GF-D8 (cell line): Measurements from ENCODE around the gene VAMP2.
"Not testable (repeated sequence)": the region's sequence is repeated elsewhere in the genome, so short reads cannot be mapped to it uniquely, and the experiment has no call there.

Experiments used
- DNase-seq: peaks from one replicate; lab custom pipeline; 2025; lab: John Stamatoyannopoulos, UW

The VAMP2 gene

DNA sequence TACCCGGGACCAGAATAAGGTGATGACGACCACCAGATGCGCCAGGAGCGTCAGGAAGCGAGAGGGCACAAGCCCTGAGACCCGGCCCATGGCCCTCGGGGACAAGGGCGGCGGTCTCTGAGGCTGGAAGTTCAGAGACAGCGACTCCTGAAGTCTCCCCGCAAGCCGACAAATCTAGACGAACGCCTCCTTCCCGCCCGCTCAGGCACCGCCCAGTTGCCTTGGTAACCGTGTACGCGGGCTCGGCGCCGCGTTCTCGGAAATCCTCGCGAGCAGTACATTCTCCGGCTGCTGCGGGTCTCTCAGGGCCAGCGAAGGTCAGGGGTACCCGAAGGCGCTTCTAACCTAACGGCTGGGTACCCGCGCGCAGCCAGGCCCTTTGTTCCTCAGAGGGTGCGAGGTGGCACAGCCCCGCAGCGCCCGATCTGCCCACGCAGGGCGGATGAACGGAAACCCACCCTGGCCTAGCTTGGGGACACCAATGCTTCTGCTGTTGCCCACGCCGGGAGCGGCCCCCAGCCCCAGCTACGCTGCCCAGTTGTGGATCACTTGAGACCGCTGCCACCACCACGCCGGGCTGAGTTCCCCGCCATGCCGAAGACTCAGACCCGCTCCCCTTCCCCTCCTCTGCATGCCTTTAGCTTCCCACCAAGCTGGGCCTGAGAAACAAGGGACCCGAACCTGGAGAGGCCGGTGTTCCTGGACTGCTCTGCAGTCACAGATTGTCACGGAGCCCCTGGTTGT lies 13.6 kb upstream of the VAMP2 start, which contains the start of gene TMEM107:
TSS of gene TMEM107 (minus strand) at position 184 of the 744 bp plus-strand sequence. CDS start at position 90, 94 bp downstream.
- DNase-seq, result peak; percentile 64

- DNase-seq, result no peak
These were observed 13.0 kb upstream of the VAMP2 start for GRCh38 chr17:8175795-8176196.

DNA sequence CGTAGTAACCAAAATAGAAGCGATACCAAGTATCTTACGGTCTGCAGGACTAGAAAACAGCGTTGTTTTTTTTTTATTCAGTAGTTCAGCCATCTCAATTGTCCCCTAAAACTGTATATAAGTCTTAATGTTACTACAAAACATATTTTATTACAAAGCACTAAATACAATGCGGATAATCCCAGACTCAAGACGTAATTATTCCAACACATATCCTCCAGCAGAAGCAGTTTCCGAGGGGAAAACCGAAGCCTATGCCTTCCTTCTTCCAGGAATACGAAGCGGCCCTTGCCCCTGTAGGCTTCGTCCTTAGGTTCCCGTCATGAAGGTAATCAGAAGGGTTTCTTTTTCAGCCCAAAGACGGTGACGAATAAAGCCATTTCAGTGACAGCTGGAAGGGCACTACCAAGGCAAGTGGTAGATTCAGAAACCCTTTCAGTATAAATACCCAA lies 11.1 kb upstream of the VAMP2 start:
- no peak for DNase-seq

DNA sequence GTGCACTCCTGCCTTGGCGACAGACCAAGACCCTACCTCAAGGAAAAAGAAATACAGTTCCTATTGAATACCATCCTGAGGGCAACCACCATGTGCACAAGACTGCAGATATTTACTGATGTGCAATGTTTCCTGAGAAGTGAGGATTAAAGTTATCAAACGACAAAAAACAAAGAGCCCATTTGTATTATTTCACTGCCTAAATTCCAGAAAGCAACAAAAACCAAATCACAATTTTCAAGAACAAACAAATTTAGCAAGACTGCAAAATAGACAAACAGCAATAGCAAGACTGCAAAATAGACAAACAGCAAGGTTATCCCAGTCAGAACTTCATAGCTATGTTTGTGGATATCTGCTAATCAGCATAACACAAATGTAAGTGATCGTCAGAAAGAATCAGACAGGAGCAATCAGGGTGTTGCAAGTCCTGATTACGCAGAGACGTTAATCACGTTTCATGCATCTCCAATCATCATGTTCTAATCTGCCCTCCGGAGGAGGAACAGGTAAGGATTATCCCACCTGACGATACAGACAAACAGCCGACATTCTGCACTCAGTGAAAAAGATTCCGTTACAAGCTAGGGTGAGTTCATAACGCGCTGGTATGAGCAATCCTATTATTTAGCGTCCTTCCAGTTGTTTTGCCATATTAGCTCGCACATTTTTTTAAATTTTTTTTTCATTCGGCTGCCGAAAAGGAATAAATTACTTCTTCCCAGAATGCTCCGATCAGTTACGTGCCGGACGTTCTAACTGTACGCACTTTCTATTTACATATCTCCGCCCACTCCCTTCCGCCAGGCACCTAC lies 10.5 kb upstream of the VAMP2 start:
- DNase-seq, result peak; percentile 84

DNA sequence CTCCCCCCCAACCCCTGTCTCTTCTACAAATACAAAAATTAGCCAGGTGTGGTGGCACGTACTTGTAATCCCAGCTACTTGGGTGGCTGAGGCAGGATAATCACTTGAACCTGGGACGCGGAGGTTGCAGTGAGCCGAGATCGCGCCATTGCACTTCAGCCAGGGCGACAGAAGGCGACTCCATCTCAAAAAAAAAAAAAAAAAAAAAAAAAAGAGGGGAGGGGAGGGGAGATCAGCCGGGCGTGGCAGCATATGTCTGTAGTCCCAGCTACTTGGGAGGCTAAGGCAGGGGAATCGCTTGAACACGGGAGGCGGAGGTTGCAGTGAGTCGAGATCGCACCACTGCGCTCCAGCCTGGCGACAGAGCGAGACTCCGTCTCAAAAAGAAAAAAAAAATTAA lies 7.4 kb upstream of the VAMP2 start:
- not testable (repeated sequence) for DNase-seq

- no peak for DNase-seq
These were observed 4.8 kb upstream of the VAMP2 start for GRCh38 chr17:8167526-8167925.

- no peak for DNase-seq
These were observed 4.0 kb upstream of the VAMP2 start for GRCh38 chr17:8166731-8167130.

GRCh38 chr17:8164815-8165131 lies 2.0 kb upstream of the VAMP2 start:
- no peak for DNase-seq

- peak; percentile 34 for DNase-seq
These were observed 1.4 kb upstream of the VAMP2 start for GRCh38 chr17:8163978-8164814.

- DNase-seq, result no peak
These were observed 539 bp upstream of the VAMP2 start for GRCh38 chr17:8162997-8163977.

GRCh38 chr17:8161289-8162232 lies 1.2 kb downstream of the VAMP2 start:
- no peak for DNase-seq

- no peak for DNase-seq
These were observed 2.0 kb downstream of the VAMP2 start for GRCh38 chr17:8160741-8161221.

- DNase-seq, result no peak
These were observed 2.5 kb downstream of the VAMP2 start for GRCh38 chr17:8160224-8160577.

DNA sequence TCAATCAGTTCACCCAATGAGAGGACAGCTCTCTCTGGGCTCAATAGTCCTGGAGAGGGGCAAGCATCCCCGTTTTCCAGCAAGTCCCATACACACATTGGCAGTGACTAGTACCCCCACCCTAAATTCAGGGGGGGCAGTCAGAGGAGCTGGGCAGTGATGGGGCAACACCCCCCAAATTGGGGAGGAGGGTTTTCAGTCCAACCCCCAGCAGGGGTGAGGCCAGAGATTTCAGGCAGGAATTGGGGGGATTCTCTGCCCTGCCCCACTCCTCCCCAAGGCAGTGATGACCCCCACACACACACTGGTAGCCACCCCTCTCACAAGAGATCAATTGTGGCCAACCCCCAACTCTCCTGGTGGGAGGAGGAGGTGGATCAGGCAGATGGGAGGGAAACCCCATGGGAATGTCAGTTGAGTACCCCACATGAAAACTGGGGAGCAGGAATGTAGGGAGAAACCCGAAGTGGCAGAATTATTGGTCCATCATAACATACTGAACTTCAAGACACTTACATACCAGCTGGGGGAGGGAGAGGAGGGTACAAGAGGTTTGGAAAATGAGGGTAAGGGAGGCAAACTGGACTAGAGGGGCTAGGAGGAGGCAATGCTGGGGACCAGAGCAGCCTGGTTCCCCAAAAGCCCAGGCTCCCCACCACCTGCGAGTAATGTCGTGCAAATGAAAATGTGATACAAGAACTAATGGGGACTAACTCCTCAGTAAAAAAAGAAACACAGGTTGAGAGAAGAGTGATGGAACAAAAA lies 3.1 kb downstream of the VAMP2 start:
- DNase-seq, result no peak

DNA sequence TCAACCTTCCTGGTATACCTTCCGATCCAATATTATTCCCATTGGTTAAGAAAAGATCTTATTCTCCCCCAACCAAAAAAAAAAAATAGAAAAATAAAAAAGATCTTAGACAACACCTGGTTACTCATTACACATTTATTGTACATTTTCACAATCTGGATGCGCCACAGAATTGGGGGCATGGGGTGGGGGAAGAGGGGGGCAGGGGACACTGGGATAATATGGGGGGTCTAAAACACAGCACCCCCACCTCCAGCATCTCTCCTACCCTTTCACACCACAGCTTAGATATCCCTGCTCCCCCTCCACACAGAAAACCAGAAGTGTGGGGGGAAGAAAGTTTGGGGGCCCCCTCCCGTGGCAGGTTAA lies 3.7 kb downstream of the VAMP2 start:
- no peak for DNase-seq

GRCh38 chr17:8158267-8159031 lies 4.3 kb downstream of the VAMP2 start:
- DNase-seq, result peak; percentile 18

GRCh38 chr17:8156246-8156992 lies 6.3 kb downstream of the VAMP2 start:
- peak; percentile 95 for DNase-seq

DNA sequence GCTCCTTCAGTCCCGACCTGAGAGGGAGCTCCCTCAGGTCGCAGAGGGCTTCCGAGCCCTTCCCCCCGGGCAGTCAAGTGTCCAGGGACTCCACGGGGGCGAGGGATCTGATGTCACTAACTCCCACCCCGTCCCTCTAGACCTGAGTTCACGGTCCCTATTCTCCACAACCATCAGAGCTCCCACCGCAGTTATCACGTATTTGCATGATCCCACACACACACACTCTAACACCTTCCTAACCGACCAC lies 6.8 kb downstream of the VAMP2 start:
- no peak for DNase-seq
